HEK293 (cell line): Measurements from ENCODE around the gene MRPL43.

Experiments
- CTCF ChIA-PET: fragments of 350-600 bp; formaldehyde crosslinking; extraction: SDS; loops from one replicate; lab custom pipeline; 2021; ENCODE audit warnings: antibody characterized with exemption; lab: Yijun Ruan, JAX
- POLR2A ChIA-PET: fragments of 300-600 bp; formaldehyde crosslinking; extraction: SDS; loops from one replicate; lab custom pipeline; 2020; ENCODE audit warnings: antibody characterized with exemption, inconsistent platforms; lab: Yijun Ruan, JAX
- H3K27ac ChIP-seq: fragments of 200-500 bp; sonication (Bioruptor generic); 2 replicates; pipeline ENCODE4 v1.5.1; 2014; ENCODE audit warnings: low read depth, low read length, control low read depth, inconsistent platforms; ENCODE audit errors: extremely low read depth
- H3K36me3 ChIP-seq, 2 experiments: fragments of 200-500 bp in 1 of 2; sonication (Bioruptor generic) in 1 of 2; 1 replicate in 1 of 2; 2 replicates in 1 of 2; pipeline ENCODE4 v1.5.1; 2014 to 2017; ENCODE audit warnings: inconsistent platforms in 2 of 2, low read length in 2 of 2; ENCODE audit not compliant: control insufficient read depth in 2 of 2, insufficient read depth in 1 of 2
- H3K4me1 ChIP-seq: fragments of 200-500 bp; sonication (Bioruptor generic); 2 replicates; pipeline ENCODE4 v1.5.1; 2014; ENCODE audit warnings: mild to moderate bottlenecking, low read length, inconsistent platforms; ENCODE audit not compliant: control insufficient read depth, insufficient read depth
- H3K4me3 ChIP-seq: 2 replicates; pipeline ENCODE4 v1.5.1; 2011; ENCODE audit warnings: low read depth, mild to moderate bottlenecking, control low read depth, low read length, moderate library complexity
- H3K9me3 ChIP-seq: fragments of 200-500 bp; sonication (Bioruptor generic); 2 replicates; pipeline ENCODE4 v1.5.1; 2014; ENCODE audit warnings: low read depth, low read length, inconsistent platforms; ENCODE audit not compliant: control insufficient read depth, insufficient read depth
- GLIS2 ChIP-seq: fragments of 450-650 bp; formaldehyde crosslinking; IDR thresholded peaks from 2 replicates; pipeline ENCODE4 v1.5.1; 2016; ENCODE audit warnings: missing biosample characterization, missing genetic modification characterization
- KLF16 ChIP-seq: fragments of 450-650 bp; formaldehyde crosslinking; IDR thresholded peaks from 2 replicates; pipeline ENCODE4 v1.5.1; 2017; ENCODE audit warnings: missing biosample characterization, missing genetic modification characterization
- PRDM10 ChIP-seq: fragments of 450-650 bp; formaldehyde crosslinking; IDR thresholded peaks from 2 replicates; pipeline ENCODE4 v1.5.1; 2016; ENCODE audit warnings: missing biosample characterization, missing genetic modification characterization
- REST ChIP-seq: fragments of 450-650 bp; formaldehyde crosslinking; IDR thresholded peaks from 2 replicates; pipeline ENCODE4 v1.5.1; 2016; ENCODE audit warnings: missing biosample characterization, missing genetic modification characterization
- ZBTB48 ChIP-seq: fragments of 450-650 bp; formaldehyde crosslinking; IDR thresholded peaks from 2 replicates; pipeline ENCODE4 v1.5.1; 2016; ENCODE audit warnings: missing biosample characterization, missing genetic modification characterization
- ZBTB6 ChIP-seq: fragments of 450-650 bp; formaldehyde crosslinking; IDR thresholded peaks from 2 replicates; pipeline ENCODE4 v1.5.1; 2017; ENCODE audit warnings: missing biosample characterization, missing genetic modification characterization
- ZNF155 ChIP-seq: fragments of 450-650 bp; formaldehyde crosslinking; IDR thresholded peaks from 2 replicates; pipeline ENCODE4 v1.5.1; 2016; ENCODE audit warnings: missing biosample characterization, missing genetic modification characterization
- ZNF16 ChIP-seq: fragments of 450-650 bp; formaldehyde crosslinking; IDR thresholded peaks from 2 replicates; pipeline ENCODE4 v1.5.1; 2016; ENCODE audit warnings: low read depth, missing biosample characterization, missing genetic modification characterization
- ZNF19 ChIP-seq: fragments of 450-650 bp; formaldehyde crosslinking; IDR thresholded peaks from 2 replicates; pipeline ENCODE4; 2016; ENCODE audit warnings: missing biosample characterization, missing genetic modification characterization, low read depth
- ZNF248 ChIP-seq: fragments of 450-650 bp; formaldehyde crosslinking; IDR thresholded peaks from 2 replicates; pipeline ENCODE4 v1.5.1; 2017; ENCODE audit warnings: missing biosample characterization, missing genetic modification characterization
- ZNF292 ChIP-seq: fragments of 450-650 bp; formaldehyde crosslinking; IDR thresholded peaks from 2 replicates; pipeline ENCODE4 v1.5.1; 2016; ENCODE audit warnings: low read depth, missing biosample characterization, missing genetic modification characterization, borderline replicate concordance
- ZNF302 ChIP-seq: fragments of 450-650 bp; formaldehyde crosslinking; IDR thresholded peaks from 2 replicates; pipeline ENCODE4 v1.5.1; 2016; ENCODE audit warnings: missing biosample characterization, missing genetic modification characterization, low read depth
- ZNF362 ChIP-seq: fragments of 450-650 bp; formaldehyde crosslinking; IDR thresholded peaks from 2 replicates; pipeline ENCODE4 v1.5.1; 2016; ENCODE audit warnings: missing biosample characterization, missing genetic modification characterization
- ZNF423 ChIP-seq: fragments of 450-650 bp; formaldehyde crosslinking; IDR thresholded peaks from 2 replicates; pipeline ENCODE4 v1.5.1; 2016; ENCODE audit warnings: missing biosample characterization, missing genetic modification characterization
- ZNF791 ChIP-seq: fragments of 450-650 bp; formaldehyde crosslinking; IDR thresholded peaks from 2 replicates; pipeline ENCODE4 v1.5.1; 2016; ENCODE audit warnings: missing biosample characterization, missing genetic modification characterization
- TF ChIP-seq, protein P1 (sequence below): fragments of 450-650 bp; formaldehyde crosslinking; IDR thresholded peaks from 2 replicates; pipeline ENCODE4 v1.5.1; 2016; ENCODE audit warnings: missing biosample characterization, missing genetic modification characterization
- TF ChIP-seq, protein P2 (sequence below): fragments of 450-650 bp; formaldehyde crosslinking; IDR thresholded peaks from 2 replicates; pipeline ENCODE4 v1.5.1; 2016; ENCODE audit warnings: missing biosample characterization, missing genetic modification characterization

Gene MRPL43

DNA sequence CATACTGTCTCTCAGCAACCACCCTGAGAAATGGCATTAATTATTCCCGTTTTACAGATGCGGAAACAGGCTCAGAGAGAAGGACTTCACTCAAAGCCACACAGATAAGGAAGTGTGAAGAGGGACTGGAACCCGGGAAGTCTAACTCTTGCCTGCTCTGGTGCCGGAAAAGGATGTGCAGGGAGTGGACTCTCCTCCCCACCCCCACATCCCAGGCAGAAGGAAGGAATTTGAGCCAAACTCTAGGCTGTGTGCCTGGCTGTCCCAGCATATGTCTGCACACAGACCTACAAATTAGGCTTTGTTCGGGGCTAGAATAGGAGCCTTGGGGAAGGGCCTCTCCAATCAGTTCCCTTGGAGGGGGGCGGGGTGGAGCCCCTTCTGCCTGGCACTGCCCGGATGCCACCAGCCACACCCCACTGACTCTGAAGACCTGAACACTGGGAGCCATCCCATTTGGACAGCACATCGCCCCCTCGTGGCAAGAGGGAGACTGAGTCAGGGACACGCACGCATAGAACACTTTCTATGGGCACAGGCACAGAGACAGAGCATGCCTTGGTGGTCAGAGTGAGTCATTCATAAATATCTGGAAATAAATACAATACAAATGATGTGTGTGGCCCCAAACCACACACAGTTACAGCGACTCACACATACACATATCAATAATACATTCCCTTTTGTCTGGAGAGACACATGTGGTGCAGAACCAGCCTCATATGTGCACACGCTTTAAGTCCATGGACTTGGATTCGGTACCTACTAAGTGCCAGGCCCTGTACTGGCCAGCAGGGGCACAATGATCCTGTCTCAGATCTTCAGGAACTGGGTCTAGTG, 25.4 kb upstream of the MRPL43 start (continued):
- TF ChIP-seq ZNF155 (tag by site-specific recombination) = no peak

- peaks cover 4% of the 10 kb centered on the region; the same call in 1 of the 2 replicates for H3K4me1 ChIP-seq
- TF ChIP-seq, protein P1, sequence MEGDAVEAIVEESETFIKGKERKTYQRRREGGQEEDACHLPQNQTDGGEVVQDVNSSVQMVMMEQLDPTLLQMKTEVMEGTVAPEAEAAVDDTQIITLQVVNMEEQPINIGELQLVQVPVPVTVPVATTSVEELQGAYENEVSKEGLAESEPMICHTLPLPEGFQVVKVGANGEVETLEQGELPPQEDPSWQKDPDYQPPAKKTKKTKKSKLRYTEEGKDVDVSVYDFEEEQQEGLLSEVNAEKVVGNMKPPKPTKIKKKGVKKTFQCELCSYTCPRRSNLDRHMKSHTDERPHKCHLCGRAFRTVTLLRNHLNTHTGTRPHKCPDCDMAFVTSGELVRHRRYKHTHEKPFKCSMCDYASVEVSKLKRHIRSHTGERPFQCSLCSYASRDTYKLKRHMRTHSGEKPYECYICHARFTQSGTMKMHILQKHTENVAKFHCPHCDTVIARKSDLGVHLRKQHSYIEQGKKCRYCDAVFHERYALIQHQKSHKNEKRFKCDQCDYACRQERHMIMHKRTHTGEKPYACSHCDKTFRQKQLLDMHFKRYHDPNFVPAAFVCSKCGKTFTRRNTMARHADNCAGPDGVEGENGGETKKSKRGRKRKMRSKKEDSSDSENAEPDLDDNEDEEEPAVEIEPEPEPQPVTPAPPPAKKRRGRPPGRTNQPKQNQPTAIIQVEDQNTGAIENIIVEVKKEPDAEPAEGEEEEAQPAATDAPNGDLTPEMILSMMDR (tag by site-specific recombination) = peak; percentile 34
- TF ChIP-seq ZNF292 (tag by site-specific recombination) (no peak), ZBTB6 (tag by site-specific recombination) (peak; percentile 74), ZBTB48 (no peak), PRDM10 (tag by site-specific recombination) (peak; percentile 37; the same call in 1 of the 2 replicates), REST (tag by site-specific recombination) (no peak), GLIS2 (tag by site-specific recombination) (0 out of 2 replicates have a peak, but pooled peaks have one; percentile 42), ZNF302 (no peak), ZNF791 (tag by site-specific recombination) (no peak), KLF16 (no peak), ZNF16 (tag by site-specific recombination) (no peak), ZNF248 (tag by site-specific recombination) (no peak), ZNF362 (tag by site-specific recombination) (no peak), ZNF155 (tag by site-specific recombination) (no peak), ZNF423 (tag by site-specific recombination) (no peak), ZNF19 (no peak)
- TF ChIP-seq, protein P2, sequence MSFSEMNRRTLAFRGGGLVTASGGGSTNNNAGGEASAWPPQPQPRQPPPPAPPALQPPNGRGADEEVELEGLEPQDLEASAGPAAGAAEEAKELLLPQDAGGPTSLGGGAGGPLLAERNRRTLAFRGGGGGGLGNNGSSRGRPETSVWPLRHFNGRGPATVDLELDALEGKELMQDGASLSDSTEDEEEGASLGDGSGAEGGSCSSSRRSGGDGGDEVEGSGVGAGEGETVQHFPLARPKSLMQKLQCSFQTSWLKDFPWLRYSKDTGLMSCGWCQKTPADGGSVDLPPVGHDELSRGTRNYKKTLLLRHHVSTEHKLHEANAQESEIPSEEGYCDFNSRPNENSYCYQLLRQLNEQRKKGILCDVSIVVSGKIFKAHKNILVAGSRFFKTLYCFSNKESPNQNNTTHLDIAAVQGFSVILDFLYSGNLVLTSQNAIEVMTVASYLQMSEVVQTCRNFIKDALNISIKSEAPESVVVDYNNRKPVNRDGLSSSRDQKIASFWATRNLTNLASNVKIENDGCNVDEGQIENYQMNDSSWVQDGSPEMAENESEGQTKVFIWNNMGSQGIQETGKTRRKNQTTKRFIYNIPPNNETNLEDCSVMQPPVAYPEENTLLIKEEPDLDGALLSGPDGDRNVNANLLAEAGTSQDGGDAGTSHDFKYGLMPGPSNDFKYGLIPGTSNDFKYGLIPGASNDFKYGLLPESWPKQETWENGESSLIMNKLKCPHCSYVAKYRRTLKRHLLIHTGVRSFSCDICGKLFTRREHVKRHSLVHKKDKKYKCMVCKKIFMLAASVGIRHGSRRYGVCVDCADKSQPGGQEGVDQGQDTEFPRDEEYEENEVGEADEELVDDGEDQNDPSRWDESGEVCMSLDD (tag by site-specific recombination) = no peak
- ChIA-PET POLR2A (interaction anchor here (1.2 to 2.4 kb wide), 2 partner anchors 13 to 50 kb away, joined by 4 to 7 read pairs; partner anchors contain the start of gene KAZALD1), CTCF (interaction anchor here (0.6 to 4.8 kb wide), 12 partner anchors 8 to 131 kb away, joined by 3 to 64 read pairs (median 4); partner anchors contain the start of gene LZTS2)
- H3K4me3 ChIP-seq = no peak overlapping the region
- no peaks in the 10 kb centered on the region for H3K9me3 ChIP-seq
- H3K36me3 ChIP-seq = peaks cover 0 to 10% of the 10 kb centered on the region in 2 experiments; a peak in 1 of 3 replicates
- H3K27ac ChIP-seq = no peak overlapping the region
Measured at GRCh38 chr10:101011517-101012423, 24.5 kb upstream of the MRPL43 start.
